Heart left ventricle (tissue), 16 donors: Measurements from ENCODE around the gene ARNT2. TPM values are rescaled to one million over a fixed set of nuclear protein-coding genes. Genes with fewer than 3 reads are reported as not detected.

Source experiments
- ATAC-seq, 4 donors: fragments of 200-7000 bp; cut with Tn5 transposase; one replicate each; pipeline ENCODE4 v1.9.1; 2020 to 2022; ENCODE audit warnings: moderate library complexity in 4 of 4, mild to moderate bottlenecking in 3 of 4, moderate number of reproducible peaks in 1 of 4
- DNase-seq, 5 donors: peaks; one replicate each; pipeline ENCODE4 v3.0.0-alpha.2; 2020
- H3K27ac ChIP-seq, 12 donors: fragments of 200-600 bp; sonication (generic) in 4 of 12; one replicate each; pipeline versions ENCODE4 v1.5.0 to v1.8.0; 2016 to 2022; ENCODE audit warnings: mild to moderate bottlenecking in 2 of 12
- H3K27me3 ChIP-seq, 9 donors: fragments of 200-600 bp; sonication (generic) in 2 of 9; one replicate each; pipeline versions ENCODE4 v1.5.1 to v1.8.0; 2016 to 2022; ENCODE audit warnings: mild to moderate bottlenecking in 3 of 9
- H3K36me3 ChIP-seq, 9 donors: fragments of 200-600 bp; sonication (generic) in 2 of 9; one replicate each; pipeline versions ENCODE4 v1.5.0 to v1.8.0; 2018 to 2022; ENCODE audit warnings: mild to moderate bottlenecking in 2 of 9
- H3K4me1 ChIP-seq, 12 donors: fragments of 200-600 bp; sonication (generic) in 4 of 12; one replicate each; pipeline versions ENCODE4 v1.5.0 to v1.8.0; 2016 to 2022; ENCODE audit warnings: mild to moderate bottlenecking in 3 of 12
- H3K4me3 ChIP-seq, 12 donors: fragments of 200-600 bp; sonication (generic) in 4 of 12; one replicate each; pipeline versions ENCODE4 v1.5.0 to v1.8.0; 2017 to 2022; ENCODE audit warnings: mild to moderate bottlenecking in 9 of 12, moderate library complexity in 4 of 12
- H3K9me3 ChIP-seq, 12 donors: fragments of 200-600 bp; sonication (generic) in 4 of 12; one replicate each; pipeline versions ENCODE4 v1.5.0 to v1.8.0; 2016 to 2022; ENCODE audit warnings: mild to moderate bottlenecking in 1 of 12
- CTCF ChIP-seq, 12 donors: fragments of 200-600 bp; sonication (generic) in 4 of 12; IDR thresholded peaks; one replicate each; pipeline versions ENCODE4 v1.5.0 to v1.8.0; 2018 to 2022; ENCODE audit warnings: antibody characterized with exemption in 12 of 12, mild to moderate bottlenecking in 5 of 12
- POLR2A ChIP-seq, 2 donors: fragments of 450-650 bp; IDR thresholded peaks; one replicate each; pipeline ENCODE4 v1.6.1; 2017; ENCODE audit warnings: antibody characterized with exemption in 2 of 2, mild to moderate bottlenecking in 2 of 2, moderate library complexity in 2 of 2
- WGBS, 4 donors: extraction: QIAGEN DNeasy Blood & Tissue Kit in 2 of 4; methylation state at CpG; one replicate each; pipeline versions ENCODE4 v1.1.5 to v1.1.7; 2013 to 2018; 5-methylcytosine and 5-hydroxymethylcytosine counted together
- intact Hi-C, 10 donors: fragments of 100-400 bp; cut with DNase I; formaldehyde crosslinking; loops; one replicate each; pipeline versions ENCODE4 v1.11.1 to v1.14.2; 2022
- polyA plus RNA-seq, 2 donors: library from polyadenylated mRNA; stranded (reverse); fragments of 200-250 nt; gene quantifications; one replicate each; pipeline ENCODE4 v1.2.3, GENCODE V29; 2013
- total RNA-seq, 9 donors: library from RNA; depleted of rRNA in 2 of 9; stranded (reverse); fragments of >200 nt in 2 of 9; fragmentation: NEBNext Ultra II Directional in 3 of 9; extraction: Animal tissue kit (Norgen Biotek cat#: 25700) in 3 of 9; gene quantifications; one replicate each; pipeline versions ENCODE4 v1.1.0 to v1.2.4, GENCODE V29; 2016 to 2023
- donor health status: ischemic (EF 13 %, LVEDD 7.1; RV severe dilation, severe dysfunction).
- donor health status: healthy with polysubstance abuse.
- donor health status: DM: no; HTN: yes; CAD: no.
- donor health status: DM: no; HTN: no; CAD: no.
- donor health status: ischemic (EF 25% LVEDD 6.9; RV normal size, moderate dysfunction).
- donor health status: ischemic (EF 25% LVEDD 5.7; RV mildly dilated, moderate dysfunction).
- donor health status: healthy.
- donor health status: DM: yes; HTN: yes; CAD: no.
- donor health status: ischemic (EF 35%, LVEDD 5.7; RV mildly dilated, moderate dysfunction).
- donor health status: nonischemic (EF 11% LVEDD 7.7; RV severe dilation, severe dysfunction).
- donor health status: DM: yes; HTN: yes; CAD: no.
- donor health status: PGD.
- donor health status: ischemic (EF 29% LVEDD 5.4; RV normal size, mild dysfunction).
- donor health status: nonischemic (EF 23%, LVEDD 6.1; RV moderate dilation, normal function).

Gene ARNT2
- total and polyA plus RNA-seq, 11 donors, result 1.2 to 10.0 (median 3.9) TPM

GRCh38 chr15:80559320-80559693 is 155.1 kb downstream of the ARNT2 start:
- 80 to 98% (median 86%) methylated on average over 7 to 8 of the region's 8 CpGs for WGBS, 4 donors
- DNase-seq, result no peak
- no peak overlapping the region for H3K27ac ChIP-seq
- H3K4me3 ChIP-seq, result no peak overlapping the region
- TF ChIP-seq POLR2A (IDR thresholded peaks at IDR 0.05) (no peak), CTCF (IDR thresholded peaks at IDR 0.05) (no peak)
- peaks cover 0 to 5% (median 0%) of the 10 kb centered on the region in 12 donors for H3K4me1 ChIP-seq
- no peaks in the 10 kb centered on the region for H3K9me3 ChIP-seq
- H3K27me3 ChIP-seq, result no peaks in the 10 kb centered on the region
- H3K36me3 ChIP-seq, result peaks cover 0 to 3% (median 0%) of the 10 kb centered on the region in 9 donors
- no peak for ATAC-seq
- intact Hi-C loops, result no loop called here

DNA sequence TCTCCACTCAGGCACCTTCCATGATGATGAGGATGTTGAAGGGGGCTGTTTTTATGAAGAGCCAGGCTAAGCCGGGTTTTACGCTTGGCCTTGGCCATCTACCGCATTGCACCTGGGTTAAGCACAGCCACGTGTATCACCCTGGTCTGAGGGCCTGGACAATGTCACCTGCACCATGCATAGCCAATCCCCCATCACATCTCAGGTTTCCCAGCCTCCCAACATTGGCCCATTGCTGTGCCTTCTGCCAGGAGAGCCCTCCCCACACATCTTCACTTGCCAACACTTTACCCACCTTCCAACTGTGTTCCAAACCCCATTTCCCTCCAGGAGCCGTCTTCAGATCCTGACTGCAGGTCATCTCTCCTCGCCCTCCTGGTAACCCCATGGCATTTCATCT is 155.6 kb downstream of the ARNT2 start:
- no peak overlapping the region for H3K27ac ChIP-seq
- H3K36me3 ChIP-seq, result peaks cover 0 to 3% (median 0%) of the 10 kb centered on the region in 9 donors
- H3K4me3 ChIP-seq, result no peak overlapping the region
- peaks cover 0 to 4% (median 0%) of the 10 kb centered on the region in 12 donors for H3K4me1 ChIP-seq
- ATAC-seq, result no peak
- H3K9me3 ChIP-seq, result no peaks in the 10 kb centered on the region
- intact Hi-C loops, result loop anchor here in 4 of 10 donors (5.0 to 10.0 kb wide), 3 partner anchors 92 to 415 kb away; no protein-coding TSS in a partner anchor
- TF ChIP-seq CTCF (IDR thresholded peaks at IDR 0.05) (no peak), POLR2A (IDR thresholded peaks at IDR 0.05) (no peak)
- no peaks in the 10 kb centered on the region for H3K27me3 ChIP-seq
- DNase-seq, result no peak
- WGBS, 4 donors, result 83 to 93% (median 87%) methylated on average over 6 of the region's 6 CpGs

- WGBS, 4 donors, result 59 to 81% (median 64%) methylated on average over 7 to 10 of the region's 10 CpGs
- intact Hi-C loops, result loop anchor here in 4 of 10 donors (5.0 to 10.0 kb wide), 3 partner anchors 94 to 414 kb away; no protein-coding TSS in a partner anchor
- no peak for ATAC-seq
Measured at GRCh38 chr15:80560601-80561400, 156.6 kb downstream of the ARNT2 start.

More at GRCh38 chr15:80560601-80561400, 156.6 kb downstream of the ARNT2 start:
- DNase-seq, result no peak
- no peaks in the 10 kb centered on the region for H3K9me3 ChIP-seq
- H3K36me3 ChIP-seq, result peaks cover 0 to 3% (median 0%) of the 10 kb centered on the region in 9 donors
- no peak for TF ChIP-seq CTCF (IDR thresholded peaks at IDR 0.05)
- no peak for TF ChIP-seq POLR2A (IDR thresholded peaks at IDR 0.05)
- peaks cover 0 to under 1% (median 0%) of the 10 kb centered on the region in 9 donors for H3K27me3 ChIP-seq
- H3K27ac ChIP-seq, result no peak overlapping the region
- H3K4me1 ChIP-seq, result no peaks in the 10 kb centered on the region
- no peak overlapping the region for H3K4me3 ChIP-seq
